ENCODE data around the gene PRAMEF13. TPM values are rescaled to one million over a fixed set of nuclear protein-coding genes. Genes with fewer than 3 reads are reported as not detected.
"Not testable (repeated sequence)": the region's sequence is repeated elsewhere in the genome, so short reads cannot be mapped to it uniquely, and the experiment has no call there.

PRAMEF13 gene, protein sequence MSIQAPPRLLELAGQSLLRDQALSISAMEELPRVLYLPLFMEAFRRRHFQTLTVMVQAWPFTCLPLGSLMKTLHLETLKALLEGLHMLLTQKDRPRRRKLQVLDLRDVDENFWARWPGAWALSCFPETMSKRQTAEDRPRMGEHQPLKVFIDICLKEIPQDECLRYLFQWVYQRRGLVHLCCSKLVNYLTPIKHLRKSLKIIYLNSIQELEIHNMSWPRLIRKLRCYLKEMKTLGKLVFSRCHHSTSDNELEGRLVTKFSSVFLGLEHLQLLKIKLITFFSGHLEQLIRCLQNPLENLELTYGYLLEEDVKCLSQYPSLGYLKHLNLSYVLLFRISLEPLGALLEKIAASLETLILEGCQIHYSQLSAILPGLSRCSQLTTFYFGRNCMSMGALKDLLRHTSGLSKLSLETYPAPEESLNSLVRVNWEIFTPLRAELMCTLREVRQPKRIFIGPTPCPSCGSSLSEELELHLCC
- not detected for total RNA-seq

DNA sequence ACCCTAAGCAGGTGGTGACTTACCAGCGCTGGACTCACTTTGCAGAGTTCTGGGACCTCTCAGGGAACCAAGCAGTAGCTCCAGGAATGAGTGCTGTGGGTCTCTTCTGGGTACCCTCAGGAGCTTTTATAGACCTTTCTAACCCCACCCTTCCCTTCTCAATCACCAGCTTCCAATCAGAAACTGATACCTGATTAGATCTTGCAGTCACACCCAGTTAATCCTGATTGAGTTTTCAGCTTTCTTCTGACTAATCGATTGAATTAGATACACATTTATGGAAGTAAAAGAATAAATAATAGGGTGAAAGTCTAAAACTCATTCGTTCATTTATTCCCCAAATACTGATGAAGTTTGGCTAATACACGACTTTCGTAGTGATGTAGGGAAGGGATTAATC is at the start of gene PRAMEF13:
PRAMEF13 (minus strand) TSS at position 101 of the 400 bp plus-strand sequence. CDS start 1,820 bp downstream, outside the sequence.
- DNase-seq (ENCODE audit: low read depth in 2 of 3, low spot score in 2 of 3), result not testable (repeated sequence)

DNA sequence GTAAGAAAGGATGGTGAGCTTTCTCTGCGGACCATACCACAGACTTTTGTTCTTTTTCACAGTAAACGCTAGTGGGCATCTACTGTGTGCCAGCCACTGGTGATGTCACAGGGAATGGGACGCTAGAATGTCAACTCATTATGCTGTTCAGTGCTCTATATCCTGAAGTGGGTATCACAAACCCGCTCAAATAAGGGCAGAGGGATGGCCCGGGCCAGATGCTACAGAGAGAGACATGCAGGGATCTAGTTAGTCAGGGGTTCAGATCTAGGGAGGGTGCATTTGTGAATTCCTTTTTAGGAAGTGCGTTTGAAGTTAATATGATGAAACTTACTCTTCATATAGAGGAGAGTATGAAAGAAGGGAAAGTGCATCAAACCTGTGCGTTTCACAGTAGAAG is 45.9 kb upstream of the PRAMEF13 start:
- DNase-seq (ENCODE audit: low read depth in 2 of 3, low spot score in 2 of 3), result not testable (repeated sequence)

DNA sequence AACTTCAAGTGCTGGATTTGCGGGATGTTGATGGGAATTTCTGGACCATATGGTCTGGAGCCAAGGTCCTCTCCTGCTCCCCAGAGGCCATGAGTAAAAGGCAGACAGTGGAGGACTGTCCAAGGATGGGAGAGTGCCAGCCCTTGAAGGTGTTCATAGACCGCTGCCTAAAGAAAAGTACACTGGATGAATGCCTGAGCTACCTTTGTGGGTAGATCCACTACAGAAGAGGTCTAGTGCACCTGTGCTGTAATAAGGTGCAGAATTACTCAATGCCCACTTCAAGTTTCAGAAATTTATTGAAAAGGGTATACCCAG is 45.3 kb upstream of the PRAMEF13 start:
- DNase-seq (ENCODE audit: low read depth in 2 of 3, low spot score in 2 of 3), result not testable (repeated sequence)

DNA sequence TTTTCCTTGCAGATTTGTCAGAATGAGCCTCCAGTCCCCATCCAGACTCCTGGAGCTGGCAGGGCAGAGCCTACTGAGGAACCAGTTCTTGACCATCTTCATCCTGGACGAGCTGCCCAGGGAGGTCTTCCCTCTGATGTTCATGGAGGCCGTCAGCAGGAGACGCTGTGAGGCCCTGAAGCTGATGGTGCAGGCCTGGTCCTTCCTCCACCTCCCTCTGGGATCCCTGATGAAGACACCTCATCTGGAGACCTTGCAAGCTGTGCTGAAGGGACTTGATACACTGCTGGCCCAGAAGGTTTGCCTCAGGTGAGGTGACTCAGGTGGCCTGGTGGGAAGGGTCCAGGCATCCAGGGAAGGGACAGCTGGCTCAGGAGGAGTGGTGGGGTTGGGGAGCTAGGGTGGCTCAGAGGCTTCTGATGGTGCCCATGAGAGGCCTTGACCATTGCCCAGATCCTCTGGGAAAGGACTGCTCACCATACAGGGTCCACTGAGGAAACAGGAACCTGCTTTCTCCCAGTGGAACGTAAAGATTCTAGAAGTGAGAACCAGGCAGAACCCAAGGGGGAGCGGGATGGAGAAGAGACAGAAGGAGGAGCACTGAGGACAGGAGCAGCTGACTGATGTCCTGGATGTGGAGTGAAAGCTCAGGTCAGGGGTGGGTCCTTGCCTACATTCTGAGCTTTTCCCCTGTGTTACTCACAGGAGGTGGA is 44.8 kb upstream of the PRAMEF13 start:
- DNase-seq (ENCODE audit: low read depth in 2 of 3, low spot score in 2 of 3), result not testable (repeated sequence)

DNA sequence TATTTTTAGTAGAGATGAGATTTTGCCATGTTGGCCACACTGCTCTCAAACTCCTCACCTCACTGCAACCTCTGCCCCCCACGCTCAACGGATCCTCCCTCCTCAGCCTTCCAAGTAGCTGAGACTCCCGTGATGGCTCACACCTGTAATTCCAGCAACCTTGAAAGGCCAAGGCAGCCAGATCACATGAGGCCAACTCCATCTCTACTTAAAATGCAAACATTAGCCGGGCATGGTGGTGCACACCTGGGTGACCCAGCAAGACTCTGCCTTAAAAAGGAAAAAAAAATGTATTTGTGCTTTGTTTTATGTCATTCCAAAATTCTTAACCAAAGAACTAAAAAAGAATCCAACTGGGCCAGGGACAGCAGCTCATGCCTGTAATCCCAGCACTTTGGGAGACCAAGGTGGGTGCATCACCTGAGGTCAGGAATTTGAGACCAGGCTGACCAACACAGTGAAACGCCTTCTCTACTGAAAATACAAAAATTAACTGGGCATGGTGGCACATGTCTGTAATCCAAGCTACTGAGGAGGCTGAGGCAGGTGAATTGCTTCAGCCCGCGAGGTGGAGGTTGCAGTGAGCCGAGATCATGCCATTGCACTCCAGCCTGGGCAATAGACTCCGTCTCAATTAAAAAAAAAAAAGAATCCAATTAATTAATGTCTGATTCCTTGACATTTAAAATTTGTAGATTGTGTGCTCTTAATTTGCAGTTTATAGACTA is 42.5 kb upstream of the PRAMEF13 start:
- DNase-seq (ENCODE audit: low read depth in 2 of 3, low spot score in 2 of 3), result not testable (repeated sequence)

DNA sequence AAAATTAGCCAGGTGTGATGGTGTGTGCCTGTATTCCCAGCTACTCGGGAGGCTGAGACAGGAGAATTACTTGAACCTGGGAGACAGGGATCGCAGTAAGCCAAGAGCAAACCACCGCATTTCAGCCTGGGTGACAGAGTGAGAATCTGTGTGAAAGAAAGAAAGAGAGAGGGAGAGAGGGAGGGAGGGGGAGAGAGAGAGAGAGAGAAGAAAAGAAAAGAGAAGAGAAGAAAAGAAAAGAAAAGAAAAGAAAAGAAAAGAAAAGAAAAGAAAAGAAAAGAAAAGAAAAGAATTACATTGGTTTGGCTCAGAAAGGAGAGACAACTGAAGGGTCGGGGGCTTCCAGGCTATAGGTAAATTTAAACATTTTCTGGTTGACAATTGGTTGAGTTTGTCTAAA is 38.4 kb upstream of the PRAMEF13 start:
- DNase-seq (ENCODE audit: low read depth in 2 of 3, low spot score in 2 of 3), result not testable (repeated sequence)

DNA sequence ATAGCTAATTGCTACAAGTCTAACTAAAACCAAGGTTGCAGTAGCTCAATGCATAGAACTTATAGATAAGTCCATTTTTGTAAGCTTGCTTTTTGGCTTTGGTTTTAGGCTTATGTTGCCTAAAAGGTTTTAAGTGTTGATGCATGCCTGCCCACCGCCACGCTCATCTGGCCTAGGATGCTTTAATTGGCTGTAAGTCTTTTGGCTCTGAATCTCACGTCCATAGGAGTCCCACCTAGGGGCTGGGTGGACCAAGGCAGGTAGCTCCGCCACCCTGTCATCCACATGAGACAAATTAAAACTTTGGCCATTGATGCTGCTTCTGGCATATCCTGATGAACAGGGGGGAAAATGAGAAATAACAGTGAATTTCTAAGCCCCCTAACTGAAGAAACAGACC is 36.4 kb upstream of the PRAMEF13 start:
- not testable (repeated sequence) for DNase-seq (ENCODE audit: low read depth in 2 of 3, low spot score in 2 of 3)

DNA sequence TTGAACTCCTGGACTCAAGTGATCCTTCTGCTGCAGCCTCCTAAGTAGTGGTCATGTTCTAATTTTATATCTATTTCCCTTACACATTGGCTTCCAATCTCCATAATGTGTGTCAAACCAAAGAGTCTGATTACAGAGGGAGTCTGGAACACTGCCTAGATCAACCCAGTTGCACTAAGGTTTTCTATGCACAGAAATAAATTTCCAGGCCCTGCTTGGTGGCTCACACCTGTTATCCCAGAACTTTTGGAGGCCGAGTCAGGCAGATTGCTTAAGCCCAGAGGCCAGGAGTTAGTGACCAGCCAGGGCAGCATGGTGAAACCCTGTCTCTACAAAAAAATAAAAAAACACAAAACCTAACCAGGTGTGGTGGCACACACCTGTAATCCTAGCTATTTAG is 32.8 kb upstream of the PRAMEF13 start:
- DNase-seq (ENCODE audit: low read depth in 2 of 3, low spot score in 2 of 3), result not testable (repeated sequence)

DNA sequence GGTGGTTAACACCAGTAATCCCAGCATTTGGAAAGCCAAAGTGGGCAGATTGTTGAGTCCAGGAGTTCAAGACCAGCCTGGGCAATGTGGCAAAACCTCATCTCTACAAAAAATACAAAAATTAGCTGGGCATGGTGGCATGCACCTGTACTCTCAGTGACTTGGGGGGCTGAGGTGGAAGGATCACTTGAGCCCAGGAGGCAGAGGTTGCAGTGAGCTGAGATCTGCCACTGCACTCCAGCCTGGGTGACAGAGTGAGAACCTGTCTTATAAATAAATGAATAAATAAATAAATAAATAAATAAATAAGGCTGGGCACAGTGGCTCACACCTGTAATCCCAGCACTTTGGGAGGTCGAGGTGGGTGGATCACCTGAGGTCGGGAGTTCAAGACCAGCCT is 30.8 kb upstream of the PRAMEF13 start:
- not testable (repeated sequence) for DNase-seq (ENCODE audit: low read depth in 2 of 3, low spot score in 2 of 3)

DNA sequence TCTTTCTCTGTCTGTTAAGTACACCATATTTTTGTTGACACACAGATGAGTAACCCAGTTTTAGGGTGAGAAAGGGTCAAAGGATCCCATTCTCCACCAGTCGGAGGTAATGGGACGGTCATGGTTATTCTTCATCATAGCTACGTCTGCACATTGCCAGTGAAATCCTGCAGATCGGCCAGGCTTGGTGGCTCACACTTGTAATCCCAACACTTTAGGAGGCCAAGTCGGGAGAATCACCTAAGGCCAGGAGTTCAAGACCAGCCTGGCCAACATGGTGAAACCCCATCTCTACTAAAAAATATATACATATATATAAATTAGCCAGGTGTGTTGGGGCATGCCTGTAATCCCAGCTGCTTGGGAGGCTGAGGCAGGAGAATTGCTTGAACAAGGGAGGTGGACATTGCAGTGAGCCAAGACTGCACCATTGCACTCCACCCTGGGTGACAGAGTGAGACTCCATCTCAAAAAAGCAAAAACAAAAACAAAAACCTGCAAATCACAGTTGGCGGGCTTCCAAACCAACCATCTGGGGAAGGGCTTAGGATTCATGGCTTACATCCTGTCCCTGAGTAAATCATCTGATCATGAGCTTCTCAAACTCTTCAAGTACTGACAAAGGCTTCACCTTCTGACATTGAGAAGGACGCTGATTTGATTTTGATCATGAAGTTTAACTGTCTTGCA is 30.0 kb upstream of the PRAMEF13 start:
- DNase-seq (ENCODE audit: low read depth in 2 of 3, low spot score in 2 of 3), result not testable (repeated sequence)

DNA sequence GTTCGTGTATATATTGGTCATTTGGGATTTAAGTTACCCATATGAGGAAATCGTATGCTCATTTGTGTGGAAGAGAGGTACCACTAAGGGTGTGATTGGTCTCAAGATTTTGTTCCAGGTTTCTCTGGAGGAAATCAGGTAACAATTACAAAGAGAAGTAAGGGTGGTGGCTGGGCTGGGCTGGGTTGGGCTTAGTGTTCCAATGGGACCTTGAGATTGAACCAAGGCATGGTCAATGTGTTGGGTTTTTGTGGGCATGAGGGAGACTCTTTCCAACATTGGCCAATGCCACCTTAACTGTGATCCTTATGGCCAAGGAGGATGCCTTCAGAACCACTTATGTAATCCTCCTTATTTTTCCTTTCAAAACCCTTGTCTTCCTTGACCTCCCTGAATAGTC is 29.4 kb upstream of the PRAMEF13 start:
- DNase-seq (ENCODE audit: low read depth in 2 of 3, low spot score in 2 of 3), result not testable (repeated sequence)

DNA sequence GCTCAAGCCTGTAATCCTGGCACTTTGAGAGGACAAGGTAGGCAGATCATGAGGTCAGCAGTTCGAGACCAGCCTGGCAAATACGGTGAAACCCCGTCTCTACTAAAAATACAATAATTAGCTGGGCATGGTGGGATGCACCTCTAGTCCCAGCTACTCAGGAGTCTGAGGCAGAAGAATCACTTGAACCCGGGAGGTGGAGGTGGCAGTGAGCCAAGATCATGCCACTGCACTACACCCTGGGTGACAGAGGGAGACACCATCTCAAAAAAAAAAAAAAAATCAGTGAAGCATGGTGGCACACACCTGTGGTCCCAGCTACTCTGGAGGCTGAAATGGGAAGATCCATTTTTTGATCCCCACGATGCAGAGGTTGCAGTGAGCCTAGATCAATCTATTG is 28.9 kb upstream of the PRAMEF13 start:
- DNase-seq (ENCODE audit: low read depth in 2 of 3, low spot score in 2 of 3), result not testable (repeated sequence)

DNA sequence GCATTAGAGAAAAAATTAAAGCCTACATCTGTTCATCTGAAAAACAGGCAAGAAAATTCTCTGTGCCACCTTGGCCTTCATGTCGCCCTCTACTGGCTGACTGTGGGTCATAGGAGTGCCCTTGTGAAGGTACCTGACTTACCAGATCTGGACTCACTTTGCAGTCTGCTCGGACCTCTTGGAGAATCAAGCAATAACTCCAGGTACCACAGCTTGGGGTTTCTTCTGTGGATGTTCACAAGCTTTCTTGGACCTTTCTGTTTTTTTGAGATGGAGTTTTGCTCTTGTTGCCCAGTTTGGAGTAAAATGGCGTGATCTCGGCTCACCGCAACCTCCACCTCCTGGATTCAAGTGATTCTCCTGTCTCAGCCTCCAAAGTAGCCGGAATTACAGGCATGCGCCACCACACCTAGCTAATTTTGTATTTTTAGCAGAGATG is 27.2 kb upstream of the PRAMEF13 start:
- peak in 2 of 3 donors; percentile 40 to 78 for DNase-seq (ENCODE audit: low read depth in 2 of 3, low spot score in 2 of 3)

DNA sequence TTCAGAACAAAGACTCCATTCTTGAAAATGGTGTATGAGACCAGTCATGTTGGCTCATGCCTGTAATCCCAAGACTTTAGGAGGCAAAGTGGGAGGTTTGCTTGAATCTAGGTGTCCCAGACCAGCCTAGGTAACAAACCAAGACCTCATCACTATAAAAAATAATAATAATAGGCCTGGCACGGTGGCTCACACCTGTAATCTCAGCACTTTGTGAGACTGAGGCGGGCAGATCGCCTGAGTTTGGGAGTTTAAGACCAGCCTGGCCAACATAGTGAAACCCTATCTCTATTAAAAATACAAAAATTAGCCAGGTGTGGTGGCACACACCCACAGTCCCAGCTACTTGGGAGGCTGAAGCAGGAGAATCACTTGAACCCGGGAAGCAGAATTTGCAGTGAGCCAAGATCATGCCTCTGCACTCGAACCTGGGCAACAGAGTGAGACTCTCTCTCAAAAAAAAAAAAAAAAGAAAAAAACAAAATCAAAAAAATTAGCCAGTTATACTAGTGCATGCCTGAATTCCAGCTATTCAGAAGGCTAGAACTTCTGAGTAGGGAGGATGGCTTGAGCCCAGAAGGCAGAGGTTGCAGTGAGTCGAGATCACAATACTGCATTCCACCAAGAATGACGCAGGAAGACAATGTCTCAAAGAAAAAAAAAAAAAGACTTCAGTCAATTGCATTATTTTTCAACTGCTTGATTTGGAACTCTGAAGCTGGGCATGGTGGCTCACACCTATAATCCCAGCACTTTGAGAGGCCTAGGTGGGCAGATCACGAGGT is 26.3 kb upstream of the PRAMEF13 start:
- DNase-seq (ENCODE audit: low read depth in 2 of 3, low spot score in 2 of 3), result not testable (repeated sequence)

DNA sequence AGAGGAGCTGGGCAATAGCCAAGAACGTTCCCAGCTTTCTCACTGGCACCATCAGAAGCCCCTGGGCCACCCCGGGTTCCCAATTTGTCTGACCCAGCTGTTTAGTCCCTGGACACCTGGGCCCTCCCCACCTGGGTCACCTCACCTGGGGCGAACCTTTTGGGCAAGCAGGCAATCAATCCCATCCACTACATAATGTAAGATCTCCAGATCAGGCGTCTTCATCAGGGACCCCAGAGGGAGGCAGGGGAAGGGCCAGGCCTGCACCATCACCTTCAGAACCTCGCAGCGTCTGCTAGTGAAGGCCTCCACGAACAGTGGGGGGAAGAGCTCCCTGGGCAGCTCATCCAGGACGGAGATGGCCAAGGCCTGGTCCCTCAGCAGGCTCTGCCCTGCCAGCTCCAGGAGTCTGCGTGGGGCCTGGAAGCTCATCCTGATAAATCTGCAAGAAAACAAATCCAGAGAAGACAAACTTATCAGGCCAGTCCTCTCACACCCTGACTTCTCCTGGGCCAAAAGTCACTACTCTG is 24.5 kb upstream of the PRAMEF13 start, which contains the start of gene PRAMEF18:
PRAMEF18 (minus strand) TSS at position 480 of the 530 bp plus-strand sequence; CDS start at position 432, 48 bp downstream.
- DNase-seq (ENCODE audit: low read depth in 2 of 3, low spot score in 2 of 3), result not testable (repeated sequence)

DNA sequence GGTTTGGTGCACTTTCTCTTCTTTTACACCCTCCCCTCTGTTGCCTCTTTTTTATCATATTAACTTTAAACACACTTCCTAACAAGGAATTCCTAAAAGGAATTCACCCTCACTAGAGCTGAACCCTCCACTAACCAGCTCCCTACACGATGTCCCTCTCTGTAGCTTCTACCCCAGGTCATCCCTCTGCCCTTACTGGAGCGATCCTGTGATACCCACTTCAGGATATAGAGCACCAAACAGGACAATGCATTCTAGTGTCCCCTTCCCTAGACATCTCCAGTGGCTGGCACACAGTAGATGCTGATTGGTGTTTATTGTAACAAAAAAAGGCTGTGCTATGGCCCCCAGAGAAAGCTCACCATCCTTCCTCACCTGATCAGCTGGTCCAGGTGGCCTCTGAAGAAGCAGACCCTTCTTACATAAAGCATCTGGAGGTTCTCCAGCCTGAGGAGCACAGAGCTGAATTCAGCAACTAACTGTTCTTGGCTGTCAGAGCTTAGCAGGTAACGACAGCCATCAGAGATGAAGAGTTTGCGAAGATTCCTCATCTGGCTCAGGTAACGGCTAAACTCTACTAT is 23.4 kb upstream of the PRAMEF13 start:
- no peak for DNase-seq (ENCODE audit: low read depth in 2 of 3, low spot score in 2 of 3)

DNA sequence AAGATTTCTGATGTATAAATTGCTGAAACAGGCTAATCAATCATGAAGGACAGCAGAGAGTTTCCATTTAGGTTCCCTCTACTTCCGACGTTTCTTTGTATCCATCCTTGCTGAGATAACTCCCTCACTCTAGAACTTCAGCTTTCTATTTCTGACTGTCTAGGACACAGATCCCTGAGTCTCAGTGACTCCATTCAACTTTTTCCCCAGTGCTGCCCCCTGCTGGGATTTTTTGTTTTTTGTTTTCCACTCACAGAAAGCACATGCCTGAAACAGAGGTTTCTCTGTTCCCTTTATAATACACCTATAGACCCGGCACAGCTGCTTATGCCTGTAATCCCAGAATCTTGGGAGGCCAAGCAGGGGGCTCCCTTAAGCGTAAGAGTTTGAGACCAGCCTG is 21.6 kb upstream of the PRAMEF13 start:
- not testable (repeated sequence) for DNase-seq (ENCODE audit: low read depth in 2 of 3, low spot score in 2 of 3)

DNA sequence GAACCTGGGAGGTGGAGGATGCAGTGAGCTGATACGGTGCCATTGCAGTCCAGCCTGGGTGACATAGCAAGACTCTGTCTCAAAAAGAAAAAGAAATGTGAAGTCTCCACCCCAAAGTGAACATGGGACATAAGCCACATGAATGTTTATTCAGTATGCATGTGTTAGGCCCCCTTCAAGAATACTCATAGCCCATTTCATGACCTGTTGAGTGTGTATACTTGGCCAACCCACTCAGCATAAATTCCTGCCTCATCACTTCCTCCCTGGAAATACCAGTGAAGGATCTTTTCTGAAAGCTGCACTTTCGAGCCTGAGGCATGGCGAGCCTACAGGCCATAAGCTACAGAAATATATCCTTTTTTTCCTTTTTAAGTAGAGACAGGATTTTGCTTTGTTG is 18.0 kb upstream of the PRAMEF13 start:
- DNase-seq (ENCODE audit: low read depth in 2 of 3, low spot score in 2 of 3), result not testable (repeated sequence)

DNA sequence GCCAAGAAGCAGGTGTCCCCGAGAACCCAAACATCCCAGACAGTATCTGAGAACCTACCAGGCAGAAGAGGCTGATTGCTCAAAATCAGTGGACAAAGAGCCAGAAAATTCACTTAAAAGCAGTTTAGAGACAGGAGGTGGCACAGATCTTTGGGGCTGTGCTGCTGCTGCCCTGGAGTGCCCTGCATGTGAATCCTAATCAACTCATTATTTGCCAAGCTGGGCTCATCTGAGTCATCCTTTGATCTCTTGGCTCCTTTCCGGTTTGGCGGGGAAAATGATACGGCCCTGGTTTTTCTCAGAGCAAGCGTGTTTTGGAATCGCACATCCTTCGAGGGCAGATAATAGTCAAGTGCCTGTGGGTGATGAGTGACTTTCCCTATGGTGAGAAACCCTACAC is 15.4 kb upstream of the PRAMEF13 start:
- not testable (repeated sequence) for DNase-seq (ENCODE audit: low read depth in 2 of 3, low spot score in 2 of 3)

Measured in hematopoietic multipotent progenitor cell (in vitro differentiated cells).